CD4-positive, alpha-beta T cell treated with Interleukin-17A for 4 hours (primary cell): Measurements from ENCODE around the gene REXO5.
"Not testable (repeated sequence)": the region's sequence is repeated elsewhere in the genome, so short reads cannot be mapped to it uniquely, and the experiment has no call there.

ENCODE experiments used
- DNase-seq: peaks from one replicate; pipeline ENCODE4 v3.0.0-alpha.2; 2020; ENCODE audit warnings: mixed read lengths

REXO5 gene

GRCh38 chr16:20849589-20850390 lies 43.5 kb downstream of the REXO5 start:
- DNase-seq = peak; percentile 75

GRCh38 chr16:20850981-20851380 lies 44.7 kb downstream of the REXO5 start:
- no peak for DNase-seq

GRCh38 chr16:20851601-20852000 lies 45.3 kb downstream of the REXO5 start:
- no peak for DNase-seq

- no peak for DNase-seq
Observed at GRCh38 chr16:20853143-20853542, 46.8 kb downstream of the REXO5 start.

GRCh38 chr16:20853981-20854620 lies 47.8 kb downstream of the REXO5 start:
- DNase-seq = no peak

- DNase-seq = no peak
Observed at GRCh38 chr16:20854963-20855362, 48.6 kb downstream of the REXO5 start.

GRCh38 chr16:20857281-20857680 lies 51.0 kb downstream of the REXO5 start:
- no peak for DNase-seq

- DNase-seq = no peak
Observed at GRCh38 chr16:20859229-20859628, 52.9 kb downstream of the REXO5 start.

- DNase-seq = no peak
Observed at GRCh38 chr16:20859699-20860098, 53.4 kb downstream of the REXO5 start.

GRCh38 chr16:20860361-20860760 lies 54.0 kb downstream of the REXO5 start:
- DNase-seq = no peak

- DNase-seq = not testable (repeated sequence)
Observed at GRCh38 chr16:20860995-20861394, 54.7 kb downstream of the REXO5 start.

GRCh38 chr16:20862162-20862960 lies 56.0 kb downstream of the REXO5 start:
- DNase-seq = no peak

- DNase-seq = not testable (repeated sequence)
Observed at GRCh38 chr16:20864376-20864775, 58.0 kb downstream of the REXO5 start.

GRCh38 chr16:20865420-20866131 lies 59.2 kb downstream of the REXO5 start:
- no peak for DNase-seq

- DNase-seq = no peak
Observed at GRCh38 chr16:20866145-20866772, 59.9 kb downstream of the REXO5 start.

- DNase-seq = no peak
Observed at GRCh38 chr16:20866801-20867200, 60.5 kb downstream of the REXO5 start.

GRCh38 chr16:20867585-20867984 lies 61.3 kb downstream of the REXO5 start:
- DNase-seq = no peak

- DNase-seq = no peak
Observed at GRCh38 chr16:20868890-20869289, 62.6 kb downstream of the REXO5 start.

GRCh38 chr16:20870122-20870820 lies 63.9 kb downstream of the REXO5 start:
- no peak for DNase-seq

GRCh38 chr16:20871258-20871657 lies 64.9 kb downstream of the REXO5 start:
- DNase-seq = no peak

GRCh38 chr16:20871941-20872815 lies 65.9 kb downstream of the REXO5 start:
- no peak for DNase-seq
